HepG2 (cell line): ENCODE data around the gene TRPM5. TPM values are rescaled to one million over a fixed set of nuclear protein-coding genes. Genes with fewer than 3 reads are reported as not detected.

Experiments used
- HDAC1 ChIP-seq: sonication (generic); formaldehyde crosslinking; IDR thresholded peaks from 2 replicates; pipeline ENCODE4 v1.5.1; 2020; ENCODE audit warnings: mild to moderate bottlenecking, missing genetic modification reagents
- HMG20A ChIP-seq: IDR thresholded peaks from 2 replicates; pipeline ENCODE4 v1.6.1; 2016; ENCODE audit warnings: borderline replicate concordance
- HNF1A ChIP-seq, 2 experiments: sonication (generic) in 1 of 2; formaldehyde crosslinking in 1 of 2; IDR thresholded peaks; 2 replicates each; pipeline versions ENCODE4 v1.4.0 to v1.6.1; 2016 to 2020; ENCODE audit warnings: borderline replicate concordance in 1 of 2, low read depth in 1 of 2, mild to moderate bottlenecking in 1 of 2, missing genetic modification reagents in 1 of 2
- HOXA5 ChIP-seq: sonication (generic); formaldehyde crosslinking; IDR thresholded peaks from 2 replicates; pipeline ENCODE4 v1.4.0; 2020; ENCODE audit warnings: missing genetic modification reagents
- NR2F1 ChIP-seq, 2 experiments: fragments of 450-650 bp in 1 of 2; formaldehyde crosslinking in 1 of 2; IDR thresholded peaks; 2 replicates each; pipeline versions ENCODE4 v1.5.0 to v1.6.1; 2016 to 2020; ENCODE audit warnings: mild to moderate bottlenecking in 1 of 2, missing compliant biosample characterization in 1 of 2, missing genetic modification reagents in 1 of 2, moderate library complexity in 1 of 2
- PLRG1 ChIP-seq: fragments of 450-650 bp; conservative IDR thresholded peaks from 2 replicates; pipeline ENCODE4 v1.6.1; 2016
- RAD21 ChIP-seq: fragments of 450-650 bp; formaldehyde crosslinking; IDR thresholded peaks from 2 replicates; pipeline ENCODE4 v1.5.0; 2020; ENCODE audit warnings: mild to moderate bottlenecking
- SNAPC4 ChIP-seq: sonication (generic); formaldehyde crosslinking; IDR thresholded peaks from 2 replicates; pipeline ENCODE4 v1.4.0; 2020; ENCODE audit warnings: mild to moderate bottlenecking, missing genetic modification reagents
- SP2 ChIP-seq: sonication (generic); formaldehyde crosslinking; IDR thresholded peaks from 2 replicates; pipeline ENCODE4 v1.5.1; 2020; ENCODE audit warnings: mild to moderate bottlenecking, missing genetic modification reagents
- SPEN ChIP-seq: sonication (generic); formaldehyde crosslinking; IDR thresholded peaks from 2 replicates; pipeline ENCODE4 v1.5.1; 2020; ENCODE audit warnings: low read depth, mild to moderate bottlenecking, missing genetic modification reagents
- ZNF382 ChIP-seq: sonication (generic); formaldehyde crosslinking; IDR thresholded peaks from 2 replicates; pipeline ENCODE4 v1.5.0; 2020; ENCODE audit warnings: missing genetic modification reagents, mild to moderate bottlenecking, borderline replicate concordance
- ZNF547 ChIP-seq: sonication (generic); formaldehyde crosslinking; IDR thresholded peaks from 2 replicates; pipeline ENCODE4 v1.5.1; 2020; ENCODE audit warnings: mild to moderate bottlenecking, missing genetic modification reagents
- ZNF549 ChIP-seq: sonication (generic); formaldehyde crosslinking; IDR thresholded peaks from 2 replicates; pipeline ENCODE4 v1.5.0; 2020; ENCODE audit warnings: missing genetic modification reagents
- ZNF567 ChIP-seq: sonication (generic); formaldehyde crosslinking; IDR thresholded peaks from 2 replicates; pipeline ENCODE4 v1.8.1; 2023; ENCODE audit warnings: mild to moderate bottlenecking, missing genetic modification reagents, borderline replicate concordance
- ZNF768 ChIP-seq: sonication (generic); formaldehyde crosslinking; IDR thresholded peaks from 2 replicates; pipeline ENCODE4 v1.4.0; 2020; ENCODE audit warnings: missing genetic modification reagents
- polyA plus RNA-seq, 8 experiments: library from polyadenylated mRNA; depleted of rRNA in 3 of 8; stranded (reverse) in 7 of 8; unstranded in 1 of 8; fragments of >200 nt; fragmentation: Illumina TruSeq in 4 of 8; extraction: Trizol in 4 of 8; gene quantifications; 2 replicates each; pipeline versions ENCODE4 v1.2.1 to v1.2.3, GENCODE V29; 2011 to 2016; ENCODE audit warnings: low read depth in 4 of 8, missing spikeins in 1 of 8, mixed read lengths in 1 of 8; ENCODE audit not compliant: insufficient read depth in 1 of 8
- total RNA-seq, 5 experiments: library from RNA; depleted of rRNA; stranded (reverse); fragments of >200 nt; fragmentation: Illumina TruSeq; extraction: Trizol; gene quantifications; 2 replicates each; pipeline ENCODE4 v1.2.3, GENCODE V29; 2016; ENCODE audit warnings: low read depth in 1 of 5
- TF ChIP-seq, protein P1 (sequence below): sonication (generic); formaldehyde crosslinking; IDR thresholded peaks from 2 replicates; pipeline ENCODE4 v1.5.0; 2020; ENCODE audit warnings: mild to moderate bottlenecking, missing genetic modification reagents, moderate library complexity
- TF ChIP-seq, protein P2 (sequence below): IDR thresholded peaks from 2 replicates; pipeline ENCODE4 v1.6.1; 2018; ENCODE audit warnings: missing genetic modification reagents, mild to moderate bottlenecking, missing compliant biosample characterization

TRPM5 gene
- total and polyA plus RNA-seq, 2 of the 13 experiments (the other 11 are each of a cell fraction or from before 2014, with no cell fraction given) = 0.12 TPM; not detected in 1

- TF ChIP-seq, protein P1, sequence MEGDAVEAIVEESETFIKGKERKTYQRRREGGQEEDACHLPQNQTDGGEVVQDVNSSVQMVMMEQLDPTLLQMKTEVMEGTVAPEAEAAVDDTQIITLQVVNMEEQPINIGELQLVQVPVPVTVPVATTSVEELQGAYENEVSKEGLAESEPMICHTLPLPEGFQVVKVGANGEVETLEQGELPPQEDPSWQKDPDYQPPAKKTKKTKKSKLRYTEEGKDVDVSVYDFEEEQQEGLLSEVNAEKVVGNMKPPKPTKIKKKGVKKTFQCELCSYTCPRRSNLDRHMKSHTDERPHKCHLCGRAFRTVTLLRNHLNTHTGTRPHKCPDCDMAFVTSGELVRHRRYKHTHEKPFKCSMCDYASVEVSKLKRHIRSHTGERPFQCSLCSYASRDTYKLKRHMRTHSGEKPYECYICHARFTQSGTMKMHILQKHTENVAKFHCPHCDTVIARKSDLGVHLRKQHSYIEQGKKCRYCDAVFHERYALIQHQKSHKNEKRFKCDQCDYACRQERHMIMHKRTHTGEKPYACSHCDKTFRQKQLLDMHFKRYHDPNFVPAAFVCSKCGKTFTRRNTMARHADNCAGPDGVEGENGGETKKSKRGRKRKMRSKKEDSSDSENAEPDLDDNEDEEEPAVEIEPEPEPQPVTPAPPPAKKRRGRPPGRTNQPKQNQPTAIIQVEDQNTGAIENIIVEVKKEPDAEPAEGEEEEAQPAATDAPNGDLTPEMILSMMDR (CRISPR knock-in tag) = peak; percentile 95
- TF ChIP-seq NR2F1 (CRISPR knock-in tag; IDR thresholded peaks at IDR 0.05) (no peak), ZNF768 (CRISPR knock-in tag) (no peak), ZNF549 (CRISPR knock-in tag) (no peak), HDAC1 (CRISPR knock-in tag) (no peak), HMG20A (CRISPR knock-in tag) (no peak), SNAPC4 (CRISPR knock-in tag) (no peak), PLRG1 (no peak), ZNF547 (CRISPR knock-in tag) (no peak), ZNF382 (no peak), HOXA5 (CRISPR knock-in tag) (no peak), HNF1A (IDR thresholded peaks at IDR 0.05; ENCODE audit: low read depth) (no peak), HNF1A (CRISPR knock-in tag; IDR thresholded peaks at IDR 0.05; ENCODE audit: borderline replicate concordance) (no peak), SP2 (CRISPR knock-in tag) (0 out of 2 replicates have a peak, but pooled peaks have one; percentile 28), SPEN (0 out of 2 replicates have a peak, but pooled peaks have one; percentile 24), ZNF567 (no peak), RAD21 (CRISPR knock-in tag) (peak; percentile 90)
- TF ChIP-seq, protein P2, sequence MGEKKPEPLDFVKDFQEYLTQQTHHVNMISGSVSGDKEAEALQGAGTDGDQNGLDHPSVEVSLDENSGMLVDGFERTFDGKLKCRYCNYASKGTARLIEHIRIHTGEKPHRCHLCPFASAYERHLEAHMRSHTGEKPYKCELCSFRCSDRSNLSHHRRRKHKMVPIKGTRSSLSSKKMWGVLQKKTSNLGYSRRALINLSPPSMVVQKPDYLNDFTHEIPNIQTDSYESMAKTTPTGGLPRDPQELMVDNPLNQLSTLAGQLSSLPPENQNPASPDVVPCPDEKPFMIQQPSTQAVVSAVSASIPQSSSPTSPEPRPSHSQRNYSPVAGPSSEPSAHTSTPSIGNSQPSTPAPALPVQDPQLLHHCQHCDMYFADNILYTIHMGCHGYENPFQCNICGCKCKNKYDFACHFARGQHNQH (CRISPR knock-in tag) = peak; percentile 45; the same call in 1 of the 2 replicates
These were observed 16.0 kb downstream of the TRPM5 start (continued) for GRCh38 chr11:2428322-2428795.
